GM18502 (cell line): ENCODE results near the gene DGKH.
A peak's percentile ranks its signal among the peaks of the same experiment; 100 is the strongest.

Source experiments
- ATAC-seq: cut with Tn5 transposase; IDR thresholded peaks from one replicate; pipeline ENCODE4 v1.9.1; 2021; ENCODE audit warnings: mild to moderate bottlenecking; ENCODE audit not compliant: unreplicated experiment, poor library complexity

Gene DGKH

GRCh38 chr13:42040730-42041010 is 7.8 kb upstream of the DGKH start:
- peak; percentile 27 for ATAC-seq

- peak; percentile 34 for ATAC-seq
Measured at GRCh38 chr13:42041011-42041683, 7.3 kb upstream of the DGKH start.

GRCh38 chr13:42041684-42042035 is 6.8 kb upstream of the DGKH start:
- peak; percentile 22 for ATAC-seq

- no peak for ATAC-seq
Measured at GRCh38 chr13:42043676-42044075, 4.8 kb upstream of the DGKH start.

GRCh38 chr13:42046448-42046847 is 2.0 kb upstream of the DGKH start:
- no peak for ATAC-seq

GRCh38 chr13:42047561-42048341 is 697 bp upstream of the DGKH start:
- peak; percentile 30 for ATAC-seq

- ATAC-seq = peak; percentile 62
Measured at GRCh38 chr13:42048684-42049453, 421 bp downstream of the DGKH start.

GRCh38 chr13:42049454-42049813 is 986 bp downstream of the DGKH start:
- ATAC-seq = no peak

GRCh38 chr13:42054798-42055499 is 6.5 kb downstream of the DGKH start:
- ATAC-seq = no peak

- no peak for ATAC-seq
Measured at GRCh38 chr13:42055500-42056085, 7.1 kb downstream of the DGKH start.

- no peak for ATAC-seq
Measured at GRCh38 chr13:42056146-42056545, 7.7 kb downstream of the DGKH start.

GRCh38 chr13:42056583-42056982 is 8.1 kb downstream of the DGKH start:
- no peak for ATAC-seq

- ATAC-seq = no peak
Measured at GRCh38 chr13:42057918-42058530, 9.6 kb downstream of the DGKH start.

GRCh38 chr13:42061943-42062342 is 13.5 kb downstream of the DGKH start:
- ATAC-seq = no peak

GRCh38 chr13:42063105-42063504 is 14.7 kb downstream of the DGKH start:
- ATAC-seq = no peak

GRCh38 chr13:42064259-42064658 is 15.8 kb downstream of the DGKH start:
- no peak for ATAC-seq

- no peak for ATAC-seq
Measured at GRCh38 chr13:42064966-42065365, 16.5 kb downstream of the DGKH start.

- ATAC-seq = no peak
Measured at GRCh38 chr13:42065414-42065813, 17.0 kb downstream of the DGKH start.

- no peak for ATAC-seq
Measured at GRCh38 chr13:42066542-42066941, 18.1 kb downstream of the DGKH start.

- ATAC-seq = no peak
Measured at GRCh38 chr13:42068886-42069285, 20.4 kb downstream of the DGKH start.
